ENCODE results near the gene NTRK2. TPM values are rescaled to one million over a fixed set of nuclear protein-coding genes. Genes with fewer than 3 reads are reported as not detected.

Gene NTRK2
- total RNA-seq, 1 donor from 2014 or later: 3.8 TPM

GRCh38 chr9:84921175-84921574 lies 251.6 kb downstream of the NTRK2 start:
- no peak for DNase-seq
- H3K4me1 ChIP-seq: peaks cover 3% of the 10 kb centered on the region
- no peak overlapping the region for H3K4me3 ChIP-seq
- intact Hi-C loops (cut with micrococcal nuclease): no loop called here
- TF ChIP-seq, protein P1, sequence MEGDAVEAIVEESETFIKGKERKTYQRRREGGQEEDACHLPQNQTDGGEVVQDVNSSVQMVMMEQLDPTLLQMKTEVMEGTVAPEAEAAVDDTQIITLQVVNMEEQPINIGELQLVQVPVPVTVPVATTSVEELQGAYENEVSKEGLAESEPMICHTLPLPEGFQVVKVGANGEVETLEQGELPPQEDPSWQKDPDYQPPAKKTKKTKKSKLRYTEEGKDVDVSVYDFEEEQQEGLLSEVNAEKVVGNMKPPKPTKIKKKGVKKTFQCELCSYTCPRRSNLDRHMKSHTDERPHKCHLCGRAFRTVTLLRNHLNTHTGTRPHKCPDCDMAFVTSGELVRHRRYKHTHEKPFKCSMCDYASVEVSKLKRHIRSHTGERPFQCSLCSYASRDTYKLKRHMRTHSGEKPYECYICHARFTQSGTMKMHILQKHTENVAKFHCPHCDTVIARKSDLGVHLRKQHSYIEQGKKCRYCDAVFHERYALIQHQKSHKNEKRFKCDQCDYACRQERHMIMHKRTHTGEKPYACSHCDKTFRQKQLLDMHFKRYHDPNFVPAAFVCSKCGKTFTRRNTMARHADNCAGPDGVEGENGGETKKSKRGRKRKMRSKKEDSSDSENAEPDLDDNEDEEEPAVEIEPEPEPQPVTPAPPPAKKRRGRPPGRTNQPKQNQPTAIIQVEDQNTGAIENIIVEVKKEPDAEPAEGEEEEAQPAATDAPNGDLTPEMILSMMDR (IDR thresholded peaks at IDR 0.05; ENCODE audit: borderline replicate concordance): no peak
- no peaks in the 10 kb centered on the region for H3K36me3 ChIP-seq
- no peaks in the 10 kb centered on the region for H3K9me3 ChIP-seq (replicated peaks)
- no peak overlapping the region for H3K27ac ChIP-seq (replicated peaks)
- H3K27me3 ChIP-seq (ENCODE audit: low read depth): no peaks in the 10 kb centered on the region

DNA sequence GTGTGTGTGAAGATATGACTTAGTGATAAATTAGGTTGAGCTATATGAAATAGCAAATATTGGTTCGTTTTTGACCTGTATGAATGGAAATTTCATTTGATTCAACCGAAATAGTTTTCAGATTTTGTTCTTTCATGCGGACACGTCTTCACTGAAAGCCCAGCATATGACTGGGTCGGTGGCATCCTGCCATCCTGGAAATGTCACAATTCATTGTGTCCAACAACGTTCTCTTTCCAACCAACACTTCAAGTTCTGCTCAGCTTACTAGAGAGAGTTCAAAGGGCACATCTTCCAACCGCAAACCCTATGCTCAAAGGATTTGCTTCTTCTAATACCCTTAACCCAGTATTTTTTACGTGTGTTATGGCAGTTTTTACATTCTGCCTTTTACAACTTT lies 252.5 kb downstream of the NTRK2 start:
- H3K36me3 ChIP-seq: no peaks in the 10 kb centered on the region
- H3K4me3 ChIP-seq: no peak overlapping the region
- intact Hi-C loops (cut with micrococcal nuclease): no loop called here
- TF ChIP-seq, protein P1 (IDR thresholded peaks at IDR 0.05; ENCODE audit: borderline replicate concordance): no peak
- no peak overlapping the region for H3K27ac ChIP-seq (replicated peaks)
- no peaks in the 10 kb centered on the region for H3K27me3 ChIP-seq (ENCODE audit: low read depth)
- no peaks in the 10 kb centered on the region for H3K9me3 ChIP-seq (replicated peaks)
- peaks cover 3% of the 10 kb centered on the region for H3K4me1 ChIP-seq
- no peak for DNase-seq

GRCh38 chr9:84924266-84924665 lies 254.7 kb downstream of the NTRK2 start:
- Histone ChIP-seq H3K27ac (replicated peaks) (no peak overlapping the region), H3K27me3 (ENCODE audit: low read depth) (no peaks in the 10 kb centered on the region), H3K4me1 (peaks cover 3% of the 10 kb centered on the region), H3K4me3 (no peak overlapping the region), H3K36me3 (no peaks in the 10 kb centered on the region), H3K9me3 (replicated peaks) (no peaks in the 10 kb centered on the region)
- TF ChIP-seq, protein P1 (IDR thresholded peaks at IDR 0.05; ENCODE audit: borderline replicate concordance): no peak
- DNase-seq: no peak
- intact Hi-C loops (cut with micrococcal nuclease): no loop called here

GRCh38 chr9:84925225-84925872 lies 255.8 kb downstream of the NTRK2 start:
- no peak for DNase-seq
- Histone ChIP-seq H3K36me3 (no peaks in the 10 kb centered on the region), H3K27ac (replicated peaks) (no peak overlapping the region), H3K4me3 (no peak overlapping the region), H3K27me3 (ENCODE audit: low read depth) (no peaks in the 10 kb centered on the region), H3K9me3 (replicated peaks) (no peaks in the 10 kb centered on the region), H3K4me1 (peaks cover 3% of the 10 kb centered on the region)
- TF ChIP-seq, protein P1 (IDR thresholded peaks at IDR 0.05; ENCODE audit: borderline replicate concordance): no peak
- intact Hi-C loops (cut with micrococcal nuclease): no loop called here

GRCh38 chr9:84926793-84927192 lies 257.3 kb downstream of the NTRK2 start:
- TF ChIP-seq, protein P1 (IDR thresholded peaks at IDR 0.05; ENCODE audit: borderline replicate concordance): no peak
- Histone ChIP-seq H3K4me1 (no peaks in the 10 kb centered on the region), H3K36me3 (no peaks in the 10 kb centered on the region), H3K27ac (replicated peaks) (no peak overlapping the region), H3K9me3 (replicated peaks) (no peaks in the 10 kb centered on the region), H3K27me3 (ENCODE audit: low read depth) (no peaks in the 10 kb centered on the region), H3K4me3 (no peak overlapping the region)
- DNase-seq: no peak
- intact Hi-C loops (cut with micrococcal nuclease): no loop called here

Data from left ventricle myocardium inferior (tissue), 1 donor.